Keratinocyte (primary cell): ENCODE data around the gene SGO2.

Experiments used
- CTCF ChIP-seq, 3 experiments: IDR thresholded peaks in 1 of 3; conservative IDR thresholded peaks in 1 of 3; optimal IDR thresholded peaks in 1 of 3; 2 replicates in 2 of 3; 3 replicates in 1 of 3; pipeline versions ENCODE3 to v1.5.1; 2011; ENCODE audit warnings: low read length in 3 of 3, mild to moderate bottlenecking in 3 of 3, moderate library complexity in 2 of 3, control low read depth in 1 of 3, inconsistent platforms in 1 of 3; ENCODE audit not compliant: insufficient read depth in 2 of 3; ENCODE audit errors: extremely low read depth in 1 of 3
- EZH2 ChIP-seq: IDR thresholded peaks from one replicate; pipeline ENCODE4 v1.6.1; 2012; ENCODE audit warnings: inconsistent platforms, mild to moderate bottlenecking, low read length, moderate library complexity

GRCh38 chr2:200507179-200507578, 18.8 kb upstream of the SGO2 start:
- TF ChIP-seq CTCF (optimal IDR thresholded peaks at IDR 0.05 in 1 of 3, IDR thresholded peaks at IDR 0.05 in 1 of 3, conservative IDR thresholded peaks at IDR 0.05 in 1 of 3; ENCODE audit: extremely low read depth in 1 of 3, insufficient read depth in 2 of 3, low read length in 3 of 3) (no peak), EZH2 (no peak)
